H1 (cell line): ENCODE measurements around the gene HSF5. TPM values are rescaled to one million over a fixed set of nuclear protein-coding genes. Genes with fewer than 3 reads are reported as not detected.

Source experiments
- BACH1 ChIP-seq: IDR thresholded peaks from 2 replicates; pipeline ENCODE4 v1.6.1; 2012; ENCODE audit warnings: low read length, improper control_type of control experiment
- KDM4A ChIP-seq: IDR thresholded peaks from one replicate; pipeline ENCODE4 v1.7.1; 2012; ENCODE audit warnings: low read depth, mild to moderate bottlenecking, moderate library complexity, low read length, inconsistent platforms; ENCODE audit not compliant: severe bottlenecking
- PHF8 ChIP-seq: fragments of 200-600 bp; sonication (generic); conservative IDR thresholded peaks from 2 replicates; pipeline ENCODE4 v1.7.1; 2012; ENCODE audit warnings: low read depth, mild to moderate bottlenecking, inconsistent platforms, low read length, moderate library complexity
- RBBP5 ChIP-seq: IDR thresholded peaks from 2 replicates; pipeline ENCODE4 v1.7.1; 2012; ENCODE audit warnings: low read depth, mild to moderate bottlenecking, inconsistent platforms, low read length, moderate library complexity, borderline replicate concordance
- RXRA ChIP-seq: IDR thresholded peaks from 2 replicates; pipeline ENCODE4 v1.6.1; 2011; ENCODE audit warnings: low read depth, mild to moderate bottlenecking, low read length, moderate library complexity; ENCODE audit not compliant: insufficient read depth
- SIRT6 ChIP-seq: IDR thresholded peaks from one replicate; pipeline ENCODE4 v1.7.1; 2012; ENCODE audit warnings: low read length, inconsistent platforms
- TAF1 ChIP-seq: IDR thresholded peaks from 2 replicates; pipeline ENCODE4 v1.6.1; 2011; ENCODE audit warnings: mild to moderate bottlenecking, low read depth, low read length
- polyA plus RNA-seq, 7 experiments: library from polyadenylated mRNA; depleted of rRNA in 3 of 7; stranded (reverse) in 5 of 7; unstranded in 2 of 7; fragments of >200 nt in 5 of 7; fragments of 200-250 nt in 2 of 7; gene quantifications; 1 replicate in 5 of 7; 2 replicates in 1 of 7; 4 replicates in 1 of 7; pipeline versions ENCODE4 v1.2.1 to v1.2.3, GENCODE V29; 2011 to 2013; ENCODE audit warnings: missing spikeins in 2 of 7, mixed read lengths in 2 of 7
- total RNA-seq: library from RNA; stranded (reverse); fragmentation: NEBNext Ultra II Directional; extraction: Animal tissue kit (Norgen Biotek cat#: 25700); gene quantifications from 2 replicates; pipeline ENCODE4 v1.2.1, GENCODE V29; 2021
- TF ChIP-seq, protein P1 (sequence below): IDR thresholded peaks from 2 replicates; pipeline ENCODE4 v1.6.1; 2012; ENCODE audit warnings: inconsistent platforms
- TF ChIP-seq, protein P2 (sequence below): IDR thresholded peaks from 2 replicates; pipeline ENCODE4 v1.6.1; 2012; ENCODE audit warnings: inconsistent platforms

Gene HSF5
- total and polyA plus RNA-seq, 2 of the 8 experiments (the other 6 are each of a cell fraction or from before 2014, with no cell fraction given), result not detected

DNA sequence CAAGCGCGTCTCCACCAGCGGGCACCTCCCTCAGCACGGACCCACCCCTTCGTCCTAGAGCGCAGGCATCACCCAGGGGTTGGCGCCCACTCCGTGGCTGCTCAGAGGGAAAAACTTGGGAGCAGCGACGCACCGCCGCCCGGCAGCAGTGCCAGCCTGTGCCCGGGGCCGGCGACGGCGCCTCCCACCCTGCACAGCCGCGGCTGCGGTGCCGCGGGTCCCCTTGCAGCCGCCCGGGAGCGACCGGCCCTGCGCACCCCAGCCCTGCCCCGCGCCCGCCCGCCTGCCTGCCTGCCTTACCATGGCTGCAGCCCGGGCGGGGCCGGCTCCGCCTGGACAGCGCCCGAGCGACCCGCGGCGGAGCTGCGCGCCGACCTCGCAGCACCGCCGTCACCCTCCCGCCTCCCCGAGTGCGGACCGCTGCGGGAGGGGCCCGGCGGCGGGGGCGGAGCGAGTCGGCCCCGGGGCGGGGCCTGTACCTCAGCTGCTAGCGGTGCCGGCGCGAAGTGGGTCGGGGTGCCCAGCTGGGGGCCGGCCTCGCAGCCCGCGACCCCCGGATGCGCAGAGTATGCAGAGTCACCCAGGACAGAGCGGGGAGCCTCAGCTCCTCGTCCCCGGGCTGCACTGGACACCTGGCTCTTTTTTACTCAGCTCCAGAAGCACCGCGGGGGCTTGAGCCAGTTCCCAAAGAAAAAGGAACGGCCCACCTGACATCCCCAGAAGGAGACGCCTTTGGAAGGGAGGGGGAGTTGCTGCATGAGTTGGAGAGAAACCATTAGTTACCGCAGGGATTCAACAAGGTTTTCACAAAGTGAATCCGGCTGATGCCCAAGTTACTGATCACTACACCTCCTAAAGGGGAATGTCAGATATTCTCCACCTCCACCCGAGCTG is 43.7 kb upstream of the HSF5 start (continued):
- no peak for TF ChIP-seq RXRA
- TF ChIP-seq SIRT6, result no peak
- TF ChIP-seq PHF8, result 0 out of 2 replicates have a peak, but pooled peaks have one; percentile 41
- TF ChIP-seq BACH1, result no peak
- TF ChIP-seq TAF1, result 0 out of 2 replicates have a peak, but pooled peaks have one; percentile 16
- TF ChIP-seq, protein P1, sequence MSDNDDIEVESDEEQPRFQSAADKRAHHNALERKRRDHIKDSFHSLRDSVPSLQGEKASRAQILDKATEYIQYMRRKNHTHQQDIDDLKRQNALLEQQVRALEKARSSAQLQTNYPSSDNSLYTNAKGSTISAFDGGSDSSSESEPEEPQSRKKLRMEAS, result no peak
- TF ChIP-seq RBBP5, result peak; percentile 53; the same call in 1 of the 2 replicates
- TF ChIP-seq KDM4A, result peak; percentile 84
- TF ChIP-seq, protein P2, sequence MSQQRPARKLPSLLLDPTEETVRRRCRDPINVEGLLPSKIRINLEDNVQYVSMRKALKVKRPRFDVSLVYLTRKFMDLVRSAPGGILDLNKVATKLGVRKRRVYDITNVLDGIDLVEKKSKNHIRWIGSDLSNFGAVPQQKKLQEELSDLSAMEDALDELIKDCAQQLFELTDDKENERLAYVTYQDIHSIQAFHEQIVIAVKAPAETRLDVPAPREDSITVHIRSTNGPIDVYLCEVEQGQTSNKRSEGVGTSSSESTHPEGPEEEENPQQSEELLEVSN, result no peak
- TF ChIP-seq, all 59 proteins: peak for 5
